GM23338 (cell line): ENCODE results near the gene ZNF488. TPM values are rescaled to one million over a fixed set of nuclear protein-coding genes. Genes with fewer than 3 reads are reported as not detected.

Source experiments
- ATAC-seq: fragments of 200-7000 bp; cut with Tn5 transposase; 3 replicates; pipeline ENCODE4 v1.9.1; 2020
- DNase-seq: peaks from one replicate; pipeline ENCODE4 v3.0.0-alpha.2; 2015; ENCODE audit warnings: low spot score
- H2AFZ ChIP-seq: fragments of 200-600 bp; sonication (generic); 2 replicates; pipeline ENCODE4 v1.8.0; 2016; ENCODE audit warnings: antibody characterized with exemption, mild to moderate bottlenecking, moderate library complexity
- H3F3A ChIP-seq: fragments of 200-600 bp; sonication (generic); replicated peaks from 2 replicates; pipeline ENCODE4 v1.8.0; 2017; ENCODE audit warnings: antibody characterized with exemption, mixed run types, low read depth
- H3K27ac ChIP-seq: fragments of 200-600 bp; sonication (generic); 2 replicates; pipeline ENCODE4 v1.6.1; 2016; ENCODE audit warnings: low read depth
- H3K27me3 ChIP-seq: fragments of 200-600 bp; sonication (generic); 2 replicates; pipeline ENCODE4 v1.8.0; 2016; ENCODE audit warnings: mild to moderate bottlenecking, mixed run types, moderate library complexity; ENCODE audit not compliant: insufficient read depth
- H3K36me3 ChIP-seq: fragments of 200-600 bp; sonication (generic); 2 replicates; pipeline ENCODE4 v1.8.0; 2016; ENCODE audit warnings: mild to moderate bottlenecking; ENCODE audit not compliant: insufficient read depth
- H3K4me1 ChIP-seq: fragments of 200-600 bp; sonication (generic); 2 replicates; pipeline ENCODE4 v1.8.0; 2016; ENCODE audit warnings: mild to moderate bottlenecking, moderate library complexity; ENCODE audit not compliant: insufficient read depth
- H3K4me2 ChIP-seq: fragments of 200-600 bp; sonication (generic); 2 replicates; pipeline ENCODE4 v1.7.1; 2017; ENCODE audit warnings: mixed run types
- H3K4me3 ChIP-seq: fragments of 200-600 bp; sonication (generic); 2 replicates; pipeline ENCODE4 v1.6.1; 2016; ENCODE audit warnings: mixed run types
- H3K79me2 ChIP-seq: fragments of 200-600 bp; sonication (generic); replicated peaks from 2 replicates; pipeline ENCODE4 v1.8.0; 2017; ENCODE audit warnings: mild to moderate bottlenecking; ENCODE audit not compliant: insufficient read depth
- H3K9me2 ChIP-seq: fragments of 200-600 bp; sonication (generic); 2 replicates; pipeline ENCODE4 v1.8.0; 2017; ENCODE audit not compliant: insufficient read depth
- H4K20me1 ChIP-seq: fragments of 200-600 bp; sonication (generic); replicated peaks from 2 replicates; pipeline ENCODE4 v1.8.0; 2017; ENCODE audit warnings: mild to moderate bottlenecking; ENCODE audit not compliant: insufficient read depth
- H3K27ac Mint-ChIP-seq: 2 replicates; pipeline ENCODE4 v1.8.0; 2020; ENCODE audit warnings: inconsistent platforms, mild to moderate bottlenecking, moderate library complexity, mixed read lengths
- H3K27me3 Mint-ChIP-seq: 3 replicates; pipeline ENCODE4 v1.8.0; 2022; ENCODE audit warnings: low read depth, mild to moderate bottlenecking, moderate library complexity, mixed read lengths, inconsistent platforms; ENCODE audit not compliant: insufficient read depth, poor library complexity
- H3K36me3 Mint-ChIP-seq: 3 replicates; pipeline ENCODE4 v1.8.0; 2021; ENCODE audit warnings: low read depth, mild to moderate bottlenecking, inconsistent platforms, moderate library complexity, mixed read lengths
- H3K4me1 Mint-ChIP-seq: 3 replicates; pipeline ENCODE4 v1.8.0; 2020; ENCODE audit warnings: mild to moderate bottlenecking, inconsistent platforms, mixed read lengths
- H3K4me3 Mint-ChIP-seq: 3 replicates; pipeline ENCODE4 v1.8.0; 2021; ENCODE audit warnings: moderate library complexity, mild to moderate bottlenecking, inconsistent platforms, mixed read lengths
- H3K9me3 Mint-ChIP-seq: 3 replicates; pipeline ENCODE4 v1.8.0; 2020; ENCODE audit warnings: moderate library complexity, mild to moderate bottlenecking, inconsistent platforms, mixed read lengths
- CREB1 ChIP-seq: fragments of 250-450 bp; sonication (Bioruptor Pico); IDR thresholded peaks from 2 replicates; pipeline ENCODE4 v1.5.0; 2020; ENCODE audit warnings: low read depth, mild to moderate bottlenecking, moderate library complexity
- CTCF ChIP-seq, 2 experiments: fragments of 200-600 bp in 1 of 2; sonication (generic) in 1 of 2; conservative IDR thresholded peaks; 2 replicates each; pipeline versions ENCODE4 v1.5.1 to v1.6.1; 2016 to 2017; ENCODE audit warnings: antibody characterized with exemption in 2 of 2, low read depth in 2 of 2, mild to moderate bottlenecking in 2 of 2, moderate library complexity in 1 of 2
- EZH2 ChIP-seq: fragments of 200-600 bp; sonication (generic); IDR thresholded peaks from one replicate; pipeline ENCODE4 v1.8.0; 2017; ENCODE audit warnings: antibody characterized with exemption, mild to moderate bottlenecking, low read depth; ENCODE audit not compliant: unreplicated experiment
- EZH2phosphoT487 ChIP-seq: fragments of 200-600 bp; sonication (generic); IDR thresholded peaks from one replicate; pipeline ENCODE4 v1.8.1; 2018; ENCODE audit warnings: antibody characterized with exemption; ENCODE audit not compliant: unreplicated experiment
- JUNB ChIP-seq: IDR thresholded peaks from one replicate; pipeline ENCODE4 v1.6.1; 2016; ENCODE audit warnings: antibody characterized with exemption; ENCODE audit not compliant: unreplicated experiment
- NANOG ChIP-seq: IDR thresholded peaks from 2 replicates; pipeline ENCODE4 v1.6.1; 2016; ENCODE audit warnings: antibody characterized with exemption, borderline replicate concordance
- STAT1 ChIP-seq: IDR thresholded peaks from one replicate; pipeline ENCODE4 v1.6.1; 2016; ENCODE audit warnings: antibody characterized with exemption; ENCODE audit not compliant: unreplicated experiment
- ZNF331 ChIP-seq: fragments of 250-450 bp; sonication (Bioruptor Pico); IDR thresholded peaks from 2 replicates; pipeline ENCODE4 v1.5.0; 2020; ENCODE audit warnings: low read depth, mild to moderate bottlenecking, moderate library complexity
- polyA plus RNA-seq: library from polyadenylated mRNA; unstranded; fragments of >200 nt; fragmentation: Nextera tagmentation; extraction: Ambion mirVana; gene quantifications from 2 replicates; pipeline ENCODE4 v1.2.1, GENCODE V29; 2016
- total RNA-seq: library from RNA; depleted of rRNA; stranded (reverse); fragments of >200 nt; shearing (Covaris generic); gene quantifications from 2 replicates; pipeline ENCODE4 v1.2.3, GENCODE V29; 2014
- TF ChIP-seq, protein P1 (sequence below): IDR thresholded peaks from one replicate; pipeline ENCODE4 v1.6.1; 2018; ENCODE audit warnings: antibody characterized with exemption; ENCODE audit not compliant: unreplicated experiment
- TF ChIP-seq, protein P2 (sequence below): fragments of 250-450 bp; sonication (Bioruptor Pico); IDR thresholded peaks from 2 replicates; pipeline ENCODE4 v1.5.0; 2020; ENCODE audit warnings: mild to moderate bottlenecking, moderate library complexity

ZNF488 gene
- total and polyA plus RNA-seq, 2 experiments from 2014 or later, result 2.5 to 5.2 TPM

GRCh38 chr10:47330804-47331203 lies 53.3 kb downstream of the ZNF488 start:
- no peak overlapping the region for H3K4me2 ChIP-seq
- Mint-ChIP-seq H3K36me3 (no peaks in the 10 kb centered on the region), H3K4me3 (no peak overlapping the region), H3K27ac (no peak overlapping the region), H3K9me3 (no peaks in the 10 kb centered on the region), H3K4me1 (no peaks in the 10 kb centered on the region; the same call in 1 of the 3 replicates), H3K27me3 (peaks cover 1% of the 10 kb centered on the region)
- TF ChIP-seq, protein P1, sequence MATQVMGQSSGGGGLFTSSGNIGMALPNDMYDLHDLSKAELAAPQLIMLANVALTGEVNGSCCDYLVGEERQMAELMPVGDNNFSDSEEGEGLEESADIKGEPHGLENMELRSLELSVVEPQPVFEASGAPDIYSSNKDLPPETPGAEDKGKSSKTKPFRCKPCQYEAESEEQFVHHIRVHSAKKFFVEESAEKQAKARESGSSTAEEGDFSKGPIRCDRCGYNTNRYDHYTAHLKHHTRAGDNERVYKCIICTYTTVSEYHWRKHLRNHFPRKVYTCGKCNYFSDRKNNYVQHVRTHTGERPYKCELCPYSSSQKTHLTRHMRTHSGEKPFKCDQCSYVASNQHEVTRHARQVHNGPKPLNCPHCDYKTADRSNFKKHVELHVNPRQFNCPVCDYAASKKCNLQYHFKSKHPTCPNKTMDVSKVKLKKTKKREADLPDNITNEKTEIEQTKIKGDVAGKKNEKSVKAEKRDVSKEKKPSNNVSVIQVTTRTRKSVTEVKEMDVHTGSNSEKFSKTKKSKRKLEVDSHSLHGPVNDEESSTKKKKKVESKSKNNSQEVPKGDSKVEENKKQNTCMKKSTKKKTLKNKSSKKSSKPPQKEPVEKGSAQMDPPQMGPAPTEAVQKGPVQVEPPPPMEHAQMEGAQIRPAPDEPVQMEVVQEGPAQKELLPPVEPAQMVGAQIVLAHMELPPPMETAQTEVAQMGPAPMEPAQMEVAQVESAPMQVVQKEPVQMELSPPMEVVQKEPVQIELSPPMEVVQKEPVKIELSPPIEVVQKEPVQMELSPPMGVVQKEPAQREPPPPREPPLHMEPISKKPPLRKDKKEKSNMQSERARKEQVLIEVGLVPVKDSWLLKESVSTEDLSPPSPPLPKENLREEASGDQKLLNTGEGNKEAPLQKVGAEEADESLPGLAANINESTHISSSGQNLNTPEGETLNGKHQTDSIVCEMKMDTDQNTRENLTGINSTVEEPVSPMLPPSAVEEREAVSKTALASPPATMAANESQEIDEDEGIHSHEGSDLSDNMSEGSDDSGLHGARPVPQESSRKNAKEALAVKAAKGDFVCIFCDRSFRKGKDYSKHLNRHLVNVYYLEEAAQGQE, result no peak
- TF ChIP-seq EZH2 (no peak), ZNF331 (CRISPR knock-in tag) (no peak), CREB1 (no peak), EZH2phosphoT487 (no peak), NANOG (no peak), JUNB (no peak), STAT1 (no peak), CTCF (conservative IDR thresholded peaks at IDR 0.05; ENCODE audit: low read depth in 2 of 2) (no peak)
- TF ChIP-seq, protein P2, sequence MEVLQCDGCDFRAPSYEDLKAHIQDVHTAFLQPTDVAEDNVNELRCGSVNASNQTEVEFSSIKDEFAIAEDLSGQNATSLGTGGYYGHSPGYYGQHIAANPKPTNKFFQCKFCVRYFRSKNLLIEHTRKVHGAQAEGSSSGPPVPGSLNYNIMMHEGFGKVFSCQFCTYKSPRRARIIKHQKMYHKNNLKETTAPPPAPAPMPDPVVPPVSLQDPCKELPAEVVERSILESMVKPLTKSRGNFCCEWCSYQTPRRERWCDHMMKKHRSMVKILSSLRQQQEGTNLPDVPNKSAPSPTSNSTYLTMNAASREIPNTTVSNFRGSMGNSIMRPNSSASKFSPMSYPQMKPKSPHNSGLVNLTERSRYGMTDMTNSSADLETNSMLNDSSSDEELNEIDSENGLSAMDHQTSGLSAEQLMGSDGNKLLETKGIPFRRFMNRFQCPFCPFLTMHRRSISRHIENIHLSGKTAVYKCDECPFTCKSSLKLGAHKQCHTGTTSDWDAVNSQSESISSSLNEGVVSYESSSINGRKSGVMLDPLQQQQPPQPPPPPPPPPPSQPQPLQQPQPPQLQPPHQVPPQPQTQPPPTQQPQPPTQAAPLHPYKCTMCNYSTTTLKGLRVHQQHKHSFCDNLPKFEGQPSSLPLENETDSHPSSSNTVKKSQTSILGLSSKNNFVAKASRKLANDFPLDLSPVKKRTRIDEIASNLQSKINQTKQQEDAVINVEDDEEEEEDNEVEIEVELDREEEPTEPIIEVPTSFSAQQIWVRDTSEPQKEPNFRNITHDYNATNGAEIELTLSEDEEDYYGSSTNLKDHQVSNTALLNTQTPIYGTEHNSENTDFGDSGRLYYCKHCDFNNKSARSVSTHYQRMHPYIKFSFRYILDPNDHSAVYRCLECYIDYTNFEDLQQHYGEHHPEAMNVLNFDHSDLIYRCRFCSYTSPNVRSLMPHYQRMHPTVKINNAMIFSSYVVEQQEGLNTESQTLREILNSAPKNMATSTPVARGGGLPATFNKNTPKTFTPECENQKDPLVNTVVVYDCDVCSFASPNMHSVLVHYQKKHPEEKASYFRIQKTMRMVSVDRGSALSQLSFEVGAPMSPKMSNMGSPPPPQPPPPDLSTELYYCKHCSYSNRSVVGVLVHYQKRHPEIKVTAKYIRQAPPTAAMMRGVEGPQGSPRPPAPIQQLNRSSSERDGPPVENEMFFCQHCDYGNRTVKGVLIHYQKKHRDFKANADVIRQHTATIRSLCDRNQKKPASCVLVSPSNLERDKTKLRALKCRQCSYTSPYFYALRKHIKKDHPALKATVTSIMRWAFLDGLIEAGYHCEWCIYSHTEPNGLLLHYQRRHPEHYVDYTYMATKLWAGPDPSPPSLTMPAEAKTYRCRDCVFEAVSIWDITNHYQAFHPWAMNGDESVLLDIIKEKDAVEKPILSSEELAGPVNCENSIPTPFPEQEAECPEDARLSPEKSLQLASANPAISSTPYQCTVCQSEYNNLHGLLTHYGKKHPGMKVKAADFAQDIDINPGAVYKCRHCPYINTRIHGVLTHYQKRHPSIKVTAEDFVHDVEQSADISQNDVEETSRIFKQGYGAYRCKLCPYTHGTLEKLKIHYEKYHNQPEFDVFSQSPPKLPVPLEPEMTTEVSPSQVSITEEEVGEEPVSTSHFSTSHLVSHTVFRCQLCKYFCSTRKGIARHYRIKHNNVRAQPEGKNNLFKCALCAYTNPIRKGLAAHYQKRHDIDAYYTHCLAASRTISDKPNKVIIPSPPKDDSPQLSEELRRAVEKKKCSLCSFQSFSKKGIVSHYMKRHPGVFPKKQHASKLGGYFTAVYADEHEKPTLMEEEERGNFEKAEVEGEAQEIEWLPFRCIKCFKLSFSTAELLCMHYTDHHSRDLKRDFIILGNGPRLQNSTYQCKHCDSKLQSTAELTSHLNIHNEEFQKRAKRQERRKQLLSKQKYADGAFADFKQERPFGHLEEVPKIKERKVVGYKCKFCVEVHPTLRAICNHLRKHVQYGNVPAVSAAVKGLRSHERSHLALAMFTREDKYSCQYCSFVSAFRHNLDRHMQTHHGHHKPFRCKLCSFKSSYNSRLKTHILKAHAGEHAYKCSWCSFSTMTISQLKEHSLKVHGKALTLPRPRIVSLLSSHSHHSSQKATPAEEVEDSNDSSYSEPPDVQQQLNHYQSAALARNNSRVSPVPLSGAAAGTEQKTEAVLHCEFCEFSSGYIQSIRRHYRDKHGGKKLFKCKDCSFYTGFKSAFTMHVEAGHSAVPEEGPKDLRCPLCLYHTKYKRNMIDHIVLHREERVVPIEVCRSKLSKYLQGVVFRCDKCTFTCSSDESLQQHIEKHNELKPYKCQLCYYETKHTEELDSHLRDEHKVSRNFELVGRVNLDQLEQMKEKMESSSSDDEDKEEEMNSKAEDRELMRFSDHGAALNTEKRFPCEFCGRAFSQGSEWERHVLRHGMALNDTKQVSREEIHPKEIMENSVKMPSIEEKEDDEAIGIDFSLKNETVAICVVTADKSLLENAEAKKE (CRISPR knock-in tag), result no peak
- H4K20me1 ChIP-seq, result no peaks in the 10 kb centered on the region
- DNase-seq (no peak), ATAC-seq (no peak)
- no peak overlapping the region for H3K27ac ChIP-seq
- H3K4me3 ChIP-seq, result no peak overlapping the region
- no peaks in the 10 kb centered on the region for H3K79me2 ChIP-seq
- no peaks in the 10 kb centered on the region for H3K27me3 ChIP-seq
- no peaks in the 10 kb centered on the region for H3K9me2 ChIP-seq
- H3F3A ChIP-seq, result no peaks in the 10 kb centered on the region
- H3K4me1 ChIP-seq, result no peaks in the 10 kb centered on the region
- no peaks in the 10 kb centered on the region for H3K36me3 ChIP-seq
- H2AFZ ChIP-seq, result no peak overlapping the region
